ENCODE measurements around the gene MUC12.
"Not testable (repeated sequence)": the region's sequence is repeated elsewhere in the genome, so short reads cannot be mapped to it uniquely, and the experiment has no call there.

Gene MUC12, protein sequence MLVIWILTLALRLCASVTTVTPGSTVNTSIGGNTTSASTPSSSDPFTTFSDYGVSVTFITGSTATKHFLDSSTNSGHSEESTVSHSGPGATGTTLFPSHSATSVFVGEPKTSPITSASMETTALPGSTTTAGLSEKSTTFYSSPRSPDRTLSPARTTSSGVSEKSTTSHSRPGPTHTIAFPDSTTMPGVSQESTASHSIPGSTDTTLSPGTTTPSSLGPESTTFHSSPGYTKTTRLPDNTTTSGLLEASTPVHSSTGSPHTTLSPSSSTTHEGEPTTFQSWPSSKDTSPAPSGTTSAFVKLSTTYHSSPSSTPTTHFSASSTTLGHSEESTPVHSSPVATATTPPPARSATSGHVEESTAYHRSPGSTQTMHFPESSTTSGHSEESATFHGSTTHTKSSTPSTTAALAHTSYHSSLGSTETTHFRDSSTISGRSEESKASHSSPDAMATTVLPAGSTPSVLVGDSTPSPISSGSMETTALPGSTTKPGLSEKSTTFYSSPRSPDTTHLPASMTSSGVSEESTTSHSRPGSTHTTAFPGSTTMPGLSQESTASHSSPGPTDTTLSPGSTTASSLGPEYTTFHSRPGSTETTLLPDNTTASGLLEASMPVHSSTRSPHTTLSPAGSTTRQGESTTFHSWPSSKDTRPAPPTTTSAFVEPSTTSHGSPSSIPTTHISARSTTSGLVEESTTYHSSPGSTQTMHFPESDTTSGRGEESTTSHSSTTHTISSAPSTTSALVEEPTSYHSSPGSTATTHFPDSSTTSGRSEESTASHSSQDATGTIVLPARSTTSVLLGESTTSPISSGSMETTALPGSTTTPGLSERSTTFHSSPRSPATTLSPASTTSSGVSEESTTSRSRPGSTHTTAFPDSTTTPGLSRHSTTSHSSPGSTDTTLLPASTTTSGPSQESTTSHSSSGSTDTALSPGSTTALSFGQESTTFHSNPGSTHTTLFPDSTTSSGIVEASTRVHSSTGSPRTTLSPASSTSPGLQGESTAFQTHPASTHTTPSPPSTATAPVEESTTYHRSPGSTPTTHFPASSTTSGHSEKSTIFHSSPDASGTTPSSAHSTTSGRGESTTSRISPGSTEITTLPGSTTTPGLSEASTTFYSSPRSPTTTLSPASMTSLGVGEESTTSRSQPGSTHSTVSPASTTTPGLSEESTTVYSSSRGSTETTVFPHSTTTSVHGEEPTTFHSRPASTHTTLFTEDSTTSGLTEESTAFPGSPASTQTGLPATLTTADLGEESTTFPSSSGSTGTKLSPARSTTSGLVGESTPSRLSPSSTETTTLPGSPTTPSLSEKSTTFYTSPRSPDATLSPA (N-terminal part only)

DNA sequence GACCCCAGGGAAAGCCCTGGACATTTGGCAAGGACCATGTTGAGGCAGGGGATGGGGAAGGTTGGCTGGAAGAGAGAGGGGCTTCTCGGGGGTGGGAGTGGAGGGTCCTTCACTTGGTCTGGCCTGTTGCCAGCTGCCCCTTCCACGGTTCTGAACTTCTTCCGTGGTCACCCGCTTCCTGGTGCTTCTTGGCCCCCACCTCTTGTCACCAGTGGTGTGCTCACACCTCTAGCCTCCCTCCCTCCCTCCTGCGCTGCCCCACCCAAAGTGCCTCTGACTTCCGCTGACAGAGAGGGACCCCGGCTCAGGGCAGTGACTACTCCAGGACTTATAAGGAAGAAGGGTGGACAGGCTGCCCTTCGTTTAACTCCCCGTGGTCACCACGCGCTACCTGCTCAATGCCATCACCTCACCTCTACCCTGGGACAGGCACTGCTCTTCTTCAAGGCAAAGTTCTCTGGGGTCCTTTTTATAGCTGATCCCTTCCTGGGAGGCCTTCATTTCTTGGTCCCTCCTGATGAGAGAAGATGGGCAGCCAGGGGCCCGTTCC lies at the start of gene MUC12:
Gene MUC12, plus strand, starts transcription at position 500 of the 550 bp plus-strand sequence. CDS start 58 bp downstream, outside the sequence.
- TF ChIP-seq, protein P1, sequence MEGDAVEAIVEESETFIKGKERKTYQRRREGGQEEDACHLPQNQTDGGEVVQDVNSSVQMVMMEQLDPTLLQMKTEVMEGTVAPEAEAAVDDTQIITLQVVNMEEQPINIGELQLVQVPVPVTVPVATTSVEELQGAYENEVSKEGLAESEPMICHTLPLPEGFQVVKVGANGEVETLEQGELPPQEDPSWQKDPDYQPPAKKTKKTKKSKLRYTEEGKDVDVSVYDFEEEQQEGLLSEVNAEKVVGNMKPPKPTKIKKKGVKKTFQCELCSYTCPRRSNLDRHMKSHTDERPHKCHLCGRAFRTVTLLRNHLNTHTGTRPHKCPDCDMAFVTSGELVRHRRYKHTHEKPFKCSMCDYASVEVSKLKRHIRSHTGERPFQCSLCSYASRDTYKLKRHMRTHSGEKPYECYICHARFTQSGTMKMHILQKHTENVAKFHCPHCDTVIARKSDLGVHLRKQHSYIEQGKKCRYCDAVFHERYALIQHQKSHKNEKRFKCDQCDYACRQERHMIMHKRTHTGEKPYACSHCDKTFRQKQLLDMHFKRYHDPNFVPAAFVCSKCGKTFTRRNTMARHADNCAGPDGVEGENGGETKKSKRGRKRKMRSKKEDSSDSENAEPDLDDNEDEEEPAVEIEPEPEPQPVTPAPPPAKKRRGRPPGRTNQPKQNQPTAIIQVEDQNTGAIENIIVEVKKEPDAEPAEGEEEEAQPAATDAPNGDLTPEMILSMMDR (IDR thresholded peaks at IDR 0.05; ENCODE audit: borderline replicate concordance, extremely low read depth, low read length, poor library complexity, severe bottlenecking): no peak
- TF ChIP-seq EZH2 (IDR thresholded peaks at IDR 0.05; ENCODE audit: borderline replicate concordance, low read depth, low read length, severe bottlenecking): no peak
- peaks cover 11% of the 10 kb centered on the region; the same call in 1 of the 2 replicates for H4K20me1 ChIP-seq (ENCODE audit: insufficient read depth, low read length)
- no peak for ATAC-seq (ENCODE audit: insufficient read depth, low read depth)
- no peaks in the 10 kb centered on the region for H3K36me3 ChIP-seq (ENCODE audit: insufficient read depth, low read length)
- no peak within 1 kb of the TSS for H3K27ac ChIP-seq (ENCODE audit: low read length)
- H2AFZ ChIP-seq (ENCODE audit: low read depth, low read length): no peak within 1 kb of the TSS
- peaks cover 9% of the 10 kb centered on the region for H3K27me3 ChIP-seq (ENCODE audit: insufficient read depth, low read length, poor library complexity)
- H3K4me1 ChIP-seq (ENCODE audit: insufficient read depth, low read length): no peaks in the 10 kb centered on the region
- no peaks in the 10 kb centered on the region for H3K79me2 ChIP-seq (ENCODE audit: insufficient read depth, low read length)
- H3K4me3 ChIP-seq (ENCODE audit: low read depth in 1 of 2, low read length in 2 of 2): no peak within 1 kb of the TSS
- no peaks in the 10 kb centered on the region for H3K9me3 ChIP-seq (ENCODE audit: insufficient read depth, low read length, severe bottlenecking)
- no peak within 1 kb of the TSS for H3K9ac ChIP-seq (ENCODE audit: low read depth, low read length)
- no peak for DNase-seq
- H3K4me2 ChIP-seq (ENCODE audit: insufficient read depth, low read length): no peak within 1 kb of the TSS

DNA sequence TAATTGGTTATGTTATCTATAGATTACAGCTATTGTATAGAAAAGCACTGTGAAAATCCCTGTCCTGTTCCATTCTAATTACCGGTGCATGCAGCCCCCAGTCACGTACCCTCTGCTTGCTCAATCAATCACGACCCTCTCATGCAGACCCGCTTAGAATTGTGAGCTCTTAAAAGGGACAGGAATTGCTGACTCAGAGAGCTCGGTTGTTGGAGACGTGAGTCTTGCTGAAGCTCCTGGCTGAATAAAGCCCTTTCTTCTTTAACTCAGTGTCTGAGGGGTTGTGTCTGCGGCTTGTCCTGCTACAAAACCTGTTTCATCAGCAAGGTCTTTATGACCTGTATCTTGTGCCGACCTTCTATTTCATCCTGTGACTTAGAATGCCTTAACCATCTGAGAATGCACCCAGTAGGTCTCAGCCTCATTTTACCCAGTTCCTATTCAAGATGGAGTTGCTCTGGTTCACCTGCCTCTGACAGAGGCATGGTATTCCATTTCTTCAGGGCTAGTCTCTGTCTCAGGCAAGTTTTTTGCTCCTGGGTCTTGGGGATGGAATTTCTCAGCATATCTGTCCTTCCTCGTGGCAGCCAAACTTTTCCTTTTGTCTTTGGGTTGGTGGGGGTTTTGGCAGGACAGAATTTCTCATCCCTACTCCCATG lies 49.5 kb upstream of the MUC12 start:
- H3K9ac ChIP-seq (ENCODE audit: low read depth, low read length); H4K20me1 ChIP-seq (ENCODE audit: insufficient read depth, low read length); H3K9me3 ChIP-seq (ENCODE audit: insufficient read depth, low read length, severe bottlenecking); H3K4me3 ChIP-seq (ENCODE audit: low read depth in 1 of 2, low read length in 2 of 2); H3K79me2 ChIP-seq (ENCODE audit: insufficient read depth, low read length); H3K36me3 ChIP-seq (ENCODE audit: insufficient read depth, low read length); H2AFZ ChIP-seq (ENCODE audit: low read depth, low read length); H3K27ac ChIP-seq (ENCODE audit: low read length); H3K4me2 ChIP-seq (ENCODE audit: insufficient read depth, low read length); H3K4me1 ChIP-seq (ENCODE audit: insufficient read depth, low read length); ATAC-seq (ENCODE audit: insufficient read depth, low read depth); DNase-seq; H3K27me3 ChIP-seq (ENCODE audit: insufficient read depth, low read length, poor library complexity): not testable (repeated sequence)

DNA sequence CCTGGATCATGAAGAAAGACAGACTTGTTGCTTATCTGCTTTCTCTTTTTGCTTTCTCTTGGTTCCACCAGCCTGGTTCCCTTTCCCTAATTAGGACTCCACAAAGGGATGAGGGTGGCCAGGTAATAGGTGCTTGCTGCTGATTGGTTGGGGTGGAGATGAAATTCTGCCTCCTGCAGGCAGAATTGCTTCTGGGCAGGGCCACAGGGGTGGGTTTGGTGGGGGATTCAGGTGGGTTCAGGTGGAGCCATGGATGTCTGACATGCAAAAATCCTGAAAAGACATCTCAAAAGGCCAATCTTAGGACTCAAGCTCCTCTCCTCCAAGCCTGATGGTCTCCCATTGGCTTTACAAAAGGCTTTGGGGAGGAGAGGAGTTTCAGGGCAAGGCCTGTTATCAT lies 48.3 kb upstream of the MUC12 start:
- H3K9me3 ChIP-seq (ENCODE audit: insufficient read depth, low read length, severe bottlenecking): no peaks in the 10 kb centered on the region
- H3K4me2 ChIP-seq (ENCODE audit: insufficient read depth, low read length): no peak overlapping the region
- no peak overlapping the region for H3K4me3 ChIP-seq (ENCODE audit: low read depth in 1 of 2, low read length in 2 of 2)
- H4K20me1 ChIP-seq (ENCODE audit: insufficient read depth, low read length): no peaks in the 10 kb centered on the region
- H3K9ac ChIP-seq (ENCODE audit: low read depth, low read length): no peak overlapping the region
- no peak overlapping the region for H3K27ac ChIP-seq (ENCODE audit: low read length)
- DNase-seq (no peak), ATAC-seq (ENCODE audit: insufficient read depth, low read depth) (no peak)
- no peak for TF ChIP-seq EZH2 (IDR thresholded peaks at IDR 0.05; ENCODE audit: borderline replicate concordance, low read depth, low read length, severe bottlenecking)
- TF ChIP-seq, protein P1 (IDR thresholded peaks at IDR 0.05; ENCODE audit: borderline replicate concordance, extremely low read depth, low read length, poor library complexity, severe bottlenecking): no peak
- H3K4me1 ChIP-seq (ENCODE audit: insufficient read depth, low read length): no peaks in the 10 kb centered on the region
- H3K27me3 ChIP-seq (ENCODE audit: insufficient read depth, low read length, poor library complexity): no peaks in the 10 kb centered on the region
- no peaks in the 10 kb centered on the region for H3K79me2 ChIP-seq (ENCODE audit: insufficient read depth, low read length)
- no peaks in the 10 kb centered on the region for H3K36me3 ChIP-seq (ENCODE audit: insufficient read depth, low read length)
- no peak overlapping the region for H2AFZ ChIP-seq (ENCODE audit: low read depth, low read length)

DNA sequence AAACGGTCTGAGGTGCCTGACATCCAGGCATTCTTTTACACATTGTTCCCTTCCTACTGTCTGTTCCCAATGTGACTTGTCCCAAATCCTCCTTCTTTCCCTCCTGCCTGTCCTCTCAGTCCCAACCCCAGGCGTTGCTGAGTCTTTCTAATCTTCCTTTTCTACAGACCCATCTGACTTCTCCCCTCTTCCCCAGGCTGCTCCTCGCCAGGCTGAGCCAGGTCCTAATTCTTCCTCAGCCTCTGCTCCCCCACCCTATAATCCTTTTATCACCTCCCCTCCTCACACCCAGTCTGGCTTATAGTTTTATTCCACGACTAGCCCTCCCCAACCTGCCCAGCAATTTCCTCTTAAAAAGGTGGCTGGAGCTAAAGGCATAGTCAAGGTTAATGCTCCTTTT lies 45.7 kb upstream of the MUC12 start:
- not testable (repeated sequence) for H3K4me1 ChIP-seq (ENCODE audit: insufficient read depth, low read length); H3K4me2 ChIP-seq (ENCODE audit: insufficient read depth, low read length); H3K9ac ChIP-seq (ENCODE audit: low read depth, low read length); H3K36me3 ChIP-seq (ENCODE audit: insufficient read depth, low read length); ATAC-seq (ENCODE audit: insufficient read depth, low read depth); H2AFZ ChIP-seq (ENCODE audit: low read depth, low read length); DNase-seq; H3K4me3 ChIP-seq (ENCODE audit: low read depth in 1 of 2, low read length in 2 of 2); H3K9me3 ChIP-seq (ENCODE audit: insufficient read depth, low read length, severe bottlenecking); H4K20me1 ChIP-seq (ENCODE audit: insufficient read depth, low read length); H3K79me2 ChIP-seq (ENCODE audit: insufficient read depth, low read length); H3K27me3 ChIP-seq (ENCODE audit: insufficient read depth, low read length, poor library complexity); H3K27ac ChIP-seq (ENCODE audit: low read length)
